Left ventricle myocardium superior (tissue), 1 donor: ENCODE data around the gene TMEM260. TPM values are rescaled to one million over a fixed set of nuclear protein-coding genes. Genes with fewer than 3 reads are reported as not detected.
"Not testable (repeated sequence)": the region's sequence is repeated elsewhere in the genome, so short reads cannot be mapped to it uniquely, and the experiment has no call there.

ENCODE experiments used
- ATAC-seq: fragments of 200-7000 bp; cut with Tn5 transposase; one replicate; pipeline ENCODE4 v1.9.1; 2020; ENCODE audit warnings: mild to moderate bottlenecking, moderate library complexity
- DNase-seq: peaks from one replicate; pipeline ENCODE4 v3.0.0-alpha.2; 2020
- intact Hi-C: fragments of 100-400 bp; cut with micrococcal nuclease; formaldehyde crosslinking; loops from one replicate; pipeline ENCODE4 v1.11.0; 2022
- total RNA-seq: library from RNA; stranded (reverse); fragmentation: NEBNext Ultra II Directional; extraction: Animal tissue kit (Norgen Biotek cat#: 25700); gene quantifications from one replicate; pipeline ENCODE4 v1.2.1, GENCODE V29; 2021
- donor health status: DM: no; HTN: yes; CAD: no; lungs with severe emphysema.

The TMEM260 gene
- total RNA-seq, 1 donor from 2014 or later: 6.6 TPM

- intact Hi-C loops: no loop called here
- DNase-seq (no peak), ATAC-seq (no peak)
These were observed 81.2 kb downstream of the TMEM260 start for GRCh38 chr14:56660677-56661389.

DNA sequence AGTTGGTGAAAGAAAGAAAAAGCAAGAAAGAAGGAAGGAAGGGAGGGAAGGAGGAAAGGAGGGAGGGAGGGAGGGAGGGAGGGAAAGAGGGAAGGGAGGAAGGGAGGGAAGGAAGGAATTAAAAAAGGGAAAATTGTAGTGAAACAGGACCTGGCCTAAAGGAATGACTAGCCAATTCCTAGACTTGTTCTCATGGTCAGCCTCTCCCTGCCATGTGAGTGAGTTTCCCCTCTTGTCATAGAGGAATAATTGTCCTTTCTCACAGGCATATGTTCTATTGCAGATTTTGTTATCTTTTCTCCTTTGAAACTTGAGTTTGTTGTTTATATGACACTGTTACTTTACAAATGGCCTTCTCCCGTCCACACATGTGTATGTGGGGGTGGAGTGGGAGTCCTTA, 81.9 kb downstream of the TMEM260 start:
- intact Hi-C loops: no loop called here
- ATAC-seq (no peak), DNase-seq (no peak)

DNA sequence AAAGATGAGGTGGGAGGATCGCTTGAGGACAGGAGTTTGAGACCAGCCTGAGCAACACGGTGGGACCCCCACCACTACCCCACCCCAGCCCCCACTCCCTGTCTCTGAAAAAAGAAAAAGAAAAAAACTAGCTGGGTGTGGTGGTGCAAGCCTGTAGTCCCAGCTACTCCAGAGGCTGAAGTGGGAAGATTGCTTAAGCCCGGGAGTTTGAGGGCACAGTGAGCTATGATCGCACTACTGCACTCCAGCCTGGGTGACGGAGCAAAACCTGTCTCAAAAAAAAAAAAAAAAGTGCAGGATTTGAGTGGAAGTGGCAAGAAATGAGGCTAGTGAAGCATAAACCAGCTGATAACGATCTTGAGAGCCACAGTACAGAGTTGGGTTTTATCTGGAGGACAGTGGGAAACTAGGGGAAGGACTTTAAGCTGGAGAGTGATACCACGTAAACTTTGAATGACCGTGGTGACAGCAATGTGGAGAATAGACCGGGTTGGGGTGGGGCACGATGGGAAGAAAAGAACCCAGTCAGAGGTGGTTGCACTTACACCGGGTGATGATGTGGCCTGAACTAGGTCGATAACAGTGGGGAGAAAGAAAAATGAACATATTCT, 85.3 kb downstream of the TMEM260 start:
- ATAC-seq (no peak), DNase-seq (no peak)
- intact Hi-C loops: no loop called here

- ATAC-seq (no peak), DNase-seq (no peak)
- intact Hi-C loops: no loop called here
These were observed 86.7 kb downstream of the TMEM260 start for GRCh38 chr14:56666294-56666693.

DNA sequence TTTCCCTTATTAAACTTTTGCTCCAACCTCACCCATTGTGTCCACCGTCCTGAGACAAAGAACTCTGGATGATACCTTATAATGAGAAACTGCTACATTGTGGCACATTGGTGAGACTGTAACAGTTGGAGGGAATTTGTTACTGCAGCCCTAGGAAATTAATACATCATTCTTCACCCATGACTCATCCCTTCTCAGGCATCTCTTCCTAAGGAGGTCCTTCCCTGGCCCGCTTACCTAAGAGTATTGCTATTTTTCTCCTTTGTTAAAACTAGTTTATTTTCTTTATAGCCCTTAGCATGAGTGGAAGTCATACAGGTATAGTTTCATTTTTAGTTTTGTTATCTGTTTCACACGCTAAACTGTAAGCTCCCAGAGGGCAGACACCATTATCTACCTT, 87.1 kb downstream of the TMEM260 start:
- ATAC-seq (no peak), DNase-seq (no peak)
- intact Hi-C loops: no loop called here

- ATAC-seq, intact Hi-C loops, DNase-seq: not testable (repeated sequence)
These were observed 87.7 kb downstream of the TMEM260 start for GRCh38 chr14:56667290-56667689.

DNA sequence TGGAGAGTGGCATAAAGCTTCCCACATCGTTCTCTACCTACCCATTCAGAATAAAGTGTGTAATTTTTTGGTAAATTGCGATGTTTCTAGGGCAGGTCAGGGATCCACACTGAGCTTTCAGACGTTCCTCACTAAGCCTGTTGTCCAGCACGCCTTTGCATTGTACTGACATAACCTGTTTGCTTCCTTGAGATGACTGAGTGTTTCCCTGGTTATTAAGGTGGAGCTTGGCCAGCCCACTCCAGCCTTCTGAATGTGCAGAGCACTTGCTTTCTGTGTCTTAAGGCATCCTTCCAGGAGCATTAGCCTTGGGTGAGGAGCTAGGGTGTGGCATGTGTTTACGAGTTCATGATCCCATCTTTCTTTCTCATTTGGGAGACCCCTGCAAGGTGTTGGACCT, 96.4 kb downstream of the TMEM260 start:
- intact Hi-C loops: no loop called here
- no peak for ATAC-seq
- no peak for DNase-seq

GRCh38 chr14:56678838-56679237, 99.2 kb downstream of the TMEM260 start:
- intact Hi-C loops: no loop called here
- ATAC-seq: no peak

DNA sequence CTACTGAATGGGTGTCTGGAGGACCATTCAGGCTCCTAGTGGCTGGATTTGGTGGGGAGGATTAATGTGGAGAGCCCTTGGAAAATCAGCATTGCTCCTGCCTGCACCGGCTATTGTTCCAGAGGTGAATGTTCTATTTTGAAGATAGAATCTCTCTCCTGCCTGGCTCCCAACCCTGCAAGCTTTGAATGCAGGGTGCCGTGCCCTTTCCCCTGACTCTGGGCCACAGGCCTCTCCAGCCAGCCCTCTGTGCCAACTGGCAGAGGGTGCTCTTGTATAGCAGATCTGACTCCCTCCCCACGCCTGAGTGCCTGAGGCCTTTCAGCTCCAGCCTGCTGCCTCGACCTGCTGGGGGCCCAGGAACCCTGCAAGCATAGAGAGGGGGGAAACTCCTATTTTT, 106.8 kb downstream of the TMEM260 start:
- intact Hi-C loops: no loop called here
- ATAC-seq (peak; percentile 96), DNase-seq (peak; percentile 71)

More at GRCh38 chr14:56678838-56679237, 99.2 kb downstream of the TMEM260 start:
- no peak for DNase-seq

GRCh38 chr14:56687123-56687522, 107.5 kb downstream of the TMEM260 start:
- intact Hi-C loops: no loop called here
- no peak for ATAC-seq
- DNase-seq: no peak

DNA sequence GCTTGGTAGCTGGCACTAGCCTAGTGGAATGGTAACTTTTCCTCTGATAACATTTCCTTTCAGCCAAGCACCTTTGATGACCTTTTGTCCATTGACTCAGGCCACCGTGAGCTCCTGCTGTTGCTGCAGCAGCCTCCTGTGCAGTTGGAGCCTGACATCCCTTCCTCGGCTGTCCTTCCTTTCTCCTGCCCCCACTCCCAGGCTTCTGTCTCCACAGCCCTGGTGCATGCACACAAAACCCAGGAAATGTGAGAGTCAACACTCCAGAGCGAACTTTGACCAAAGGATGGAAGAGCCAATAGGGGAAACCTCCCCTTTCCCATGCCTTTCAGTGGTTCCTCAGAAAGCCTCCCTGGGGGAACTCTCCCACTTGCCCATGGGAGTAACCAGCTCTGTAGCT, 115.0 kb downstream of the TMEM260 start:
- ATAC-seq: no peak
- intact Hi-C loops: no loop called here

DNA sequence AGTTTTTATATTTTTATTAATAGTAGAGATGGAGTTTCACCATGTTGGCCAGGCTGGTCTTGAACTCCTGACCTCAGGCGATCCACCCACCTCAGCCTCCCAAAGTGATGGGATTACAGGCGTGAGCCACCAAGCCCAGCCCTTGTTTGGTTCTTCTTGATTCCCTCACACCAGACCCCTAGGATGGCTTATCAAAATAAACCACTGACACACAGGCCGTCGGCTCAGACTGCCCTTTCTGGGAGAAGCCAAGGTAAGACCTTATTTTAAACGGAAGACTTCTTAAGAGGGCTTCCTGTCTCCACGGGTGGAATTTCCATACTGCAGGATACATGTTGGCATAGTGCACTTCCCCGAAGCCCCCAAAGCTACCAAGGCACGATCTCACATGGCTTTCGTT, 115.6 kb downstream of the TMEM260 start:
- DNase-seq, intact Hi-C loops, ATAC-seq: not testable (repeated sequence)

More for the DNA sequence above, 115.0 kb downstream of the TMEM260 start:
- no peak for DNase-seq

Other genes with a start within 250 kb of the TMEM260 start
- not detected for gene OTX2, start 230.7 kb downstream of the TMEM260 start, total RNA-seq